BJ (cell line): ENCODE measurements around the gene PIK3C2A. TPM values are rescaled to one million over a fixed set of nuclear protein-coding genes. Genes with fewer than 3 reads are reported as not detected.

ENCODE experiments used
- CTCF ChIA-PET: fragments of 350-600 bp; formaldehyde crosslinking; extraction: SDS; loops from one replicate; lab custom pipeline; 2021; ENCODE audit warnings: antibody characterized with exemption, inconsistent platforms; lab: Yijun Ruan, JAX
- POLR2A ChIA-PET: fragments of 300-600 bp; sonication (Branson Sonifier 250); formaldehyde crosslinking; extraction: SDS; loops from one replicate; lab custom pipeline; 2021; ENCODE audit warnings: antibody characterized with exemption; lab: Charles Lee
- DNase-seq: peaks from one replicate; pipeline ENCODE4 v3.0.0-alpha.2; 2011; ENCODE audit warnings: low read depth
- H3K27me3 ChIP-seq: 2 replicates; pipeline ENCODE4 v1.6.0; 2011; ENCODE audit warnings: low read length; ENCODE audit not compliant: control insufficient read depth, insufficient read depth
- H3K36me3 ChIP-seq: 2 replicates; pipeline ENCODE4 v1.5.1; 2011; ENCODE audit warnings: low read length; ENCODE audit not compliant: control insufficient read depth, insufficient read depth
- H3K4me3 ChIP-seq: 2 replicates; pipeline ENCODE4 v1.5.1; 2011; ENCODE audit warnings: low read depth, mild to moderate bottlenecking, control low read depth, low read length
- CTCF ChIP-seq: IDR thresholded peaks from 2 replicates; pipeline ENCODE4 v1.5.1; 2011; ENCODE audit warnings: low read depth, mild to moderate bottlenecking, control low read depth, inconsistent platforms, low read length, moderate library complexity; ENCODE audit not compliant: insufficient read depth
- polyA minus RNA-seq: library from RNA; depleted of rRNA, polyadenylated mRNA; stranded (reverse); fragments of >200 nt; gene quantifications from 2 replicates; pipeline ENCODE4 v1.2.3, GENCODE V29; 2011; rRNA and poly(A)+ RNA removed
- polyA plus RNA-seq: library from polyadenylated mRNA; depleted of rRNA; stranded (reverse); fragments of >200 nt; gene quantifications from 2 replicates; pipeline ENCODE4 v1.2.3, GENCODE V29; 2011; rRNA removed

The PIK3C2A gene
- polyA plus RNA-seq: 13.2 and 29.0 TPM in 2 replicates
- polyA minus RNA-seq: 12.9 and 13.2 TPM in 2 replicates

- H3K36me3 ChIP-seq: no peaks in the 10 kb centered on the region
- peak within 1 kb of the TSS; percentile 55 for H3K4me3 ChIP-seq
- POLR2A ChIA-PET: interaction anchor here (1.1 kb wide), 1 partner anchor 14 kb away, joined by 3 read pairs; no protein-coding TSS in a partner anchor
- peak; percentile 41 for DNase-seq
- CTCF ChIA-PET: interaction anchor here (0.7 kb wide), 1 partner anchor 84 kb away, joined by 3 read pairs; no protein-coding TSS in a partner anchor
- TF ChIP-seq CTCF: no peak
- no peaks in the 10 kb centered on the region for H3K27me3 ChIP-seq
Observed at GRCh38 chr11:17207317-17208256, at the start of gene PIK3C2A. Gene PIK3C2A, minus strand, starts transcription at chr11:17207986. Its CDS starts 38,245 bp downstream, at chr11:17169741.

GRCh38 chr11:17257196-17257595 is 49.4 kb upstream of the PIK3C2A start:
- ChIA-PET CTCF (interaction anchor here (1.1 to 1.9 kb wide), 3 partner anchors 10 to 127 kb away, joined by 3 to 7 read pairs (median 3); no protein-coding TSS in a partner anchor), POLR2A (interaction anchor here (0.6 kb wide), 1 partner anchor 34 kb away, joined by 5 read pairs; no protein-coding TSS in a partner anchor)
- Histone ChIP-seq H3K36me3 (no peaks in the 10 kb centered on the region), H3K27me3 (no peaks in the 10 kb centered on the region), H3K4me3 (no peak overlapping the region)
- DNase-seq: no peak
- no peak for TF ChIP-seq CTCF

- Histone ChIP-seq H3K27me3 (no peaks in the 10 kb centered on the region), H3K4me3 (no peak overlapping the region), H3K36me3 (no peaks in the 10 kb centered on the region)
- ChIA-PET POLR2A (no interaction called here), CTCF (interaction anchor here (0.6 to 1.2 kb wide), 4 partner anchors 26 to 464 kb away, joined by 3 to 4 read pairs (median 3); no protein-coding TSS in a partner anchor)
- DNase-seq: peak; percentile 84
- TF ChIP-seq CTCF: no peak
Observed at GRCh38 chr11:17256512-17256911, 48.7 kb upstream of the PIK3C2A start.

- ChIA-PET CTCF (interaction anchor here (1.0 kb wide), 1 partner anchor 94 kb away, joined by 3 read pairs; no protein-coding TSS in a partner anchor), POLR2A (no interaction called here)
- no peak overlapping the region for H3K4me3 ChIP-seq
Observed at GRCh38 chr11:17252704-17253103, 44.9 kb upstream of the PIK3C2A start.

More at GRCh38 chr11:17252704-17253103, 44.9 kb upstream of the PIK3C2A start:
- Histone ChIP-seq H3K36me3 (no peaks in the 10 kb centered on the region), H3K27me3 (no peaks in the 10 kb centered on the region)
- no peak for DNase-seq
- no peak for TF ChIP-seq CTCF
